ENCODE data around the gene ANXA6.

ANXA6 gene

DNA sequence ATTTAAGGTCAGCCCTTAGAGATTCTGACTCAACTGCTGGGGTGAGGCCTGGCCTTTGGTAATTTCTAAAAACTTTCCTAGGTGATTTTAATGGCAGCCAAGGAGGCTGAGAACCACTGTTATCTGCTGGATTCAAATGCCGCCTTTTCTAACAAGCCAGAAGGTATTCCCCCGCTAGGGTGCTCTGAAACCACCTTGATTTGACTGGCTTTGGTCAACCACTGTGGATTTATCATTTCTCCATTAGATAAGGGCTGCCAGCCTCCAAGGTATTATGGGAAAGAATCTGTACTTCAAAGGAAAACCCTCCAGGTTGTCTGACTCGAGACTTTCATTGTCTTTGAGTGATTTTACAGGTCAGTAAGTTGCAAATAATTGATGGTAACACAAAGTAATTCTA lies 4.3 kb downstream of the ANXA6 start:
- DNase-seq (ENCODE audit: low read depth) = no peak

DNA sequence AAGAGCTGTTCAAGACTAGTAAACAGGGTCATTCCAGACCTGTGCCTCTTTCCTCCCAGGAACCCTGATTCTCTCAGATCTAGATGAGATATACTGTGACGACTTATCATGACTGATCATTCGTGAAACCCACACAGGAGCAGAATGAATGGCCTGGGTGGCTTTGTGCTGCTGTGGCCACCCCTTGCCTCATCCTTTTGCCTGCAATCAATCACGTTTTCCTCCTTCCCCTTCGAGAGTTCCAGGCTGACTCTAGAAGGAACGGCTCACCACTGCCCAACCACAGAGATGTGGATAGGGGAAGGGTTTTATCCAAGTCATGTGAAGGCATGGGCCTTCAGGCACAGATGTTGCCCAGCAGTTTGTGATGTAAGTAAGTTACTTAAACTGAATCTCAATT lies 5.8 kb downstream of the ANXA6 start:
- DNase-seq (ENCODE audit: low read depth) = no peak

DNA sequence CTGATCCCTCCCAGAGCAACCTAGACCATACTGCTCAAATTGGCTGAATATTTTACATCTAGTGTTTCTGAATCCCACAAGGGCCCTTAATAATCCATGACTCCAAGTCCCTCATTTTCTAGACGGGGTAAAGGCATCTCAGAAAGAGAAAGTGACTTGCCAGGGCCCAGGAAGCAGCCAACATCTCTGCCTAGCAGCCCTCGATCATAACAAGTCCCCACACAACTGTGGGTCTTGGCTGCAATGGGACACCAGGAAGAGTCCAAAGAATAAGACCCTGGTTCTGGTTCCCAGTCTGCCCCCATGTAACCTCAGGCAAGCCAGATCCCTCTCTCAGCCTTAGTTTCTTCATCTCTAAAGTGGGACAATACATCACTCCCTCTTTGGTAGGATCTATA lies 6.3 kb downstream of the ANXA6 start:
- DNase-seq (ENCODE audit: low read depth) = no peak

DNA sequence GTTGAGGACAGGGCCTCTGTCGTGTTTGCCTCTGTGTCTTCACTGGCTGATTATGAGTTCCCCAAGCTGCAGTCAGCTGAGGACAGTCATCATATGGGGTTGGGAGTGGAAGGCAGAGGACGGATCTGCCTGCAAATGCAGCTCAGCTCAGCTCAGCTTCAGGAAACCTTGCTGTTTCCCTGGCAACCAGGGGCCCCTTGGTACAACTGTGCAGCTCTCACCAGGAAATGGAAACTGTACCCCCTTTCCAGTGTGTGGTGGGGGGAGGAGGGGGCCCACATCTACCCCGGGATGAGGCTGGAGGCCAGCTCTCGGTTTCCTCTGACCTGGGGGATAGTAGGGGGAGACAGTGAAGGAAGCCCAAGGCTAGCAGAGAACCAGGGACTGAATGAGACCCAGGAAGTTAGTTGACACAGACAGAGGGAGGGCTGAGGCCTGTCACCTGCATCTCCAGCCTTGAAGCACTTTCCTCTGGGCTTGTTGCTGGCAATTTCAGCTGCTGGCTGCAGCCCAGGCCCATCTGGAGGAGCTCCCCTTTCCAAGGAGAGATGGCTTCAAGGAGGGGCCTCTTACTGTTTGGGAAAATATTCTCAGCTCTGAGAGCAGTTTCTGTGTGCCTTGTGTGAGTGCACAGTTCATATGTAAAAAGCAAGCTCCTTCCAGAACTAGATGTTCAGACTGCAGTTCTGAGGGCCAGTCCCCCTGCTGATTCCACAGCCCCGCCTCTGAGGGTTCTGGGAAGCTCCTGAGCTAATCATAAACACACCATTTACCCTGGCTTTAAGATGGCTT lies 6.9 kb downstream of the ANXA6 start:
- DNase-seq (ENCODE audit: low read depth) = no peak

DNA sequence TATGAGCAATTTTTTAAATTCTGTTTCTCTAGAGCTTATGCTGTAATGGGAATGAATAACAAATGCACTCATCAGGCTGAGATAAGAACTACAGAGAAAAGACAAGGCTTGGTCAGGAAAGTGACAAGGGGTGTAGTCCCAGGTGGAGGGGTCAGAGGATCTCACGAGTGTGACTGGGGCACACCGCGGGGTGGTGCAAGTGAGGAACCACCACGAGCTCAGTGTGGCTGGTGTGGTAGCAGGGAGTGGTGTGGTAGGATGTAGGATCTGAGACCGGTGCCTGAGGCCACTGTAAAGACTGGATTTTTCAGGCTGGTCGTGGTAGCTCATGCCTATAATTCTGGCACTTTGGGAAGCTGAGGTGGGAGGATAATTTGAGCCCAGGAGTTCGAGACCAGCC lies 9.0 kb downstream of the ANXA6 start:
- no peak for DNase-seq (ENCODE audit: low read depth)

DNA sequence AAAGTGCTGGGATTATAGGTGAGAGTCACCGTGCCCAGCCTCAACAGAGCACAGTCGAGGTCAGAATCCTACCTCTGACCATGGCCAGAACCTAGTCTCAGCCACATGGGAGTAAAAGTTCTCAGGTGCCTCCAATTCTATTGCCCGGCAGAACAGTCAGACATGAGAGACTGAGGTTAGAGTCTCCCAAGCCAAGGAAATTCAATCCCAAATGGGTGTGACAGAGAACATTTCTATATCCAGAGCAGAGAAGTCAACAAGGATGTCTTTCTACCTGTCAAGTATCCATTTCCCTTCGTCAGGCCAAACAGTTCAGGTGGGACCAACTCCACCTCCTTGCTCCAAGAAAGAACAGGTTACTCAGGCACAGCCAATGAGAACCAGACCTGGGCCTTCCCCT lies 10.5 kb downstream of the ANXA6 start:
- DNase-seq (ENCODE audit: low read depth) = no peak

DNA sequence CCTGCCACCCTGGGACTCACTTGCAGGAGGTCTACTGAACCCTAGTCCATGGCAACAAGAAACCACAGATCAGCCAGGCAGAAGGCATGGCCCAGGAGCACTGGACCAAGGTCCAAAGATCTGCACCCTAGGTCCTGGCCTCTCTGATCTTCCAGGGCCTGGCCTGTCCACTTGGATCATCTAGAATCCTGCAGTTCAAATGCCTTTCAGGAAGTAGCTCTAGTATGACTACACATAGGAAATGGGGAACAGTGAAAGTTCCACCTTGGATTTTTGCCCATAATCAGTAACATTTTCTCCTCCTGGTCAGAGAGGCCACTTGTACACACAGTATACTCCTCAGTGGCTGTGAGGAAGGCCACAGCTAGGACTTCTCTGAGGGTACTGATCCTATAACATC lies 11.5 kb downstream of the ANXA6 start:
- DNase-seq (ENCODE audit: low read depth) = no peak

DNA sequence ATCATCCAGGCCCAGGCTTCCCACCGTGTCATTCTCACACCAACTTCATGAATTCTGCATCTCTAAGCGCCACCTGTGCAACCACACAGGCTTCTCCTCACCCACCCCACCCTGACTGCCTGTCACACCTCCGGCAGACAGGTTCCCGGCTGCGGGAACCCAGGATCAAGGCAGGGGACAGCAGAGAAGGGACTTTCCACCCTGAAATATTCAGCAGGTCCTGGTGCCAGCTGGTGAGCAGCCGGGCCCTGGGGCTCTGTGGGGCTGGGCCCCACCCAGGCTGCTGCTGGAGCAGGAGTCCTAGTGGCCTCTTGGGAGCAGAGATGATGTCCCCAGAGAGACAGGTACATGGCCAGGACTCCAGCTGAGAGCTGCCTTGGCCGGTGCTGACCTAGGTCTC lies 12.7 kb downstream of the ANXA6 start:
- DNase-seq (ENCODE audit: low read depth) = no peak

DNA sequence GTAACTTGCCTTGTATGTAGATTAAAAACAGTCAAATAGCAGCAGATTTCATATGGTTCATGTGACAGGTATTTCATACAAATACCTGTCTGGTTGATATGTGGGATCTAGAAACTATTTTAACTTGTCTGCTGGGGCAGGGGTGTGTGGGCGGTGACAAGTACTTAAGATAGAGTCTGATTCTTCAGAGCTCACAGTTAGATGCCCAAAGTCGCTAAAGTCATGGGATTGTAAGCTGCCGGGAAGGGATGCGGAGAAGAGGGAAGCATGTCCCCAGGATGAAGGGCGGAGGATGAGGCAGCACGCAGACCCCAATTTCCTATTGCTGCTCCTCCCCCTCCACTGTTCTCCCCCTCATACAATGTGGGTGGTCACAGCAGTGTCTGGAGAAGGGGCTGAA lies 13.3 kb downstream of the ANXA6 start:
- DNase-seq (ENCODE audit: low read depth) = no peak

DNA sequence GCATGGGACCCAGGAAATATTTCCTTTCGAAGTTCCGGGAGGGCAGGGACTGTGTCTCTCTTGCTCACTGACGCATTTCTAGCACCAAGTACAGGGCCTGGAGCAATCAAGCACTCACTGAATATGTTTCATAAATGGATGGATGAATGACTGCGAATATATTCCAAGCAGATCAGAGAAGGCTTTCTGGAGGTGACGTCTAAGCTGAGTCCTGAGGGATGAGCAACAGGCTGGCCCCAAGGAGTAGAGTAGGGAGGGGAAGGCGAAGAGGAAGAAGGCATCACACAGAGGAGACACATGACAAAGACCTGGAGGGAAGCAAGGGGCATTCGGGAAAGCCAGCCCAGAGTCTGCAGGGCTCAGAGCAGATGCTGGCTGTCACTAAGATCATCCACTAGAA lies 13.9 kb downstream of the ANXA6 start:
- DNase-seq (ENCODE audit: low read depth) = no peak

DNA sequence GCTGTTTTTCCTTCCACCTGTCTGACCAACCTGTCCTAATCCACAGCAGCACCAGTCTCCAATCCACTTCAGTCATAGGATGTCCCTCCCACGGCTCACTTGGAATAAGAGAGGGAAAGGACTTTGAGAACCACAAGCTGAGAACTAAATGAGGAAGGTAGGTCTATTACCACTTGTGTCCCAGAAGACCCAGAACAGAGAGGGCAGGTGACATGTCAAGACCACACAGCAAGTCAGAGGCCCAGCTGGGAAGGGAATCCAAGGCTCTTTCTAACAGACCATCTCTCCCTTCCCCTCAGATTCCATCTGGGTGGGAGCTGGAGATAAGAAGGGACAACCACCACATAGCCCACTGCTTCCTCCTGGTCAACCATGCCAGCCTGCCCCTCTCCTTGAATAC lies 14.6 kb downstream of the ANXA6 start:
- no peak for DNase-seq (ENCODE audit: low read depth)

DNA sequence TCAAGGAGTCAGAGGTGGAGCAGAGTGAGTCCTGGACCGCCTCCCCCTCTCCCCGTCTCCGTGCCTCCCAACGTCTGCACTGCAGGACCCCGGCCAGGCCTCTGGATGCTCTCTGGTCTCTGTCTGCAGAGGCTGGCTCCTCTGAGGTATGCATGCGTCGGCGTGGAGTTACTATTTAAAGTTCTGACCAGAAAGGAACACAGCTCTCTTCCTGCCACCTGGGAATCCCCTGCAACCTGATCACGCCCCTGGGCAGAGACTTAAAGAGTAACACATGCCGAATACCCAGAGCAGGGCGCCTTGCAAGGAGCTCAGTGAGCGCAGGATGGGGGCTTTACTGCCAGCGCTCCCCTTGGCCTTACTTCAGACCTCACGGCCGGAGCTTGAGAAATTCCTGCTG lies 16.0 kb downstream of the ANXA6 start:
- no peak for DNase-seq (ENCODE audit: low read depth)

DNA sequence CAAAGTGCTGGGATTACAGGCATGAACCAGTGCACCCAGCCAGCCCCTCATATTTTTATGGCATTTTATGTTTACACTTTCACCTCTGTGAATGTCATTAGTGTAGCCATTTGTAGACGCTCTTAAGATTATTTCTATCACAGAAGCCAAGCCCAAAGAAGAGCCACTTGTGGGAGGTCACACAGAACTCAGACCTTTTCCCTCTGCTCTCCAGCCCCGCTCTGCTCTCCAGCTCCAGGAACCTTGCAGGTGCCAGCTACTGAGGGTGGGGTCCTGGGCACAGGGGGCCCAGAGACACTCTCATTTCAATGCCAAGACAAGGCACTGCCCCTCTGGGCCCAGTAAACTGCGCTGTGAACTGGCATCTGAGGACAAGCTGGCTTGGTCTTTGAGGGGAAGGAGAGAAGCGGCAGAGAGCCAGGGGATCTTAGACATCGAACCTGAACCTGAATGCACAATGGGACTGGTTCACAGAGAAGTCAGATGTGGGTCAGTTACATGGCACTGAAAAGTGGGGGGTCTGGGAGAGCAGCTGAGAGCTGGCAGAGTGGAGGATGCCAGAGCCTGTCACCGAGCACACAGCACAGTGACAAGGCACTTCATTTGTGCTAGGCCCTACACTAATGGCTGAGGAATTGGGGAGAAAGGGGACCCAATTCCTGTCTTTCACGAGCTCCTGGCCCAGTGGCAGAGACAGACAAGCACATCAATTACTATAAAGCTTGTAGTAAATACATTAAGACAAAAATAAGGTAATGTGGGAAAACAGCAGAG lies 16.7 kb downstream of the ANXA6 start:
- no peak for DNase-seq (ENCODE audit: low read depth)

DNA sequence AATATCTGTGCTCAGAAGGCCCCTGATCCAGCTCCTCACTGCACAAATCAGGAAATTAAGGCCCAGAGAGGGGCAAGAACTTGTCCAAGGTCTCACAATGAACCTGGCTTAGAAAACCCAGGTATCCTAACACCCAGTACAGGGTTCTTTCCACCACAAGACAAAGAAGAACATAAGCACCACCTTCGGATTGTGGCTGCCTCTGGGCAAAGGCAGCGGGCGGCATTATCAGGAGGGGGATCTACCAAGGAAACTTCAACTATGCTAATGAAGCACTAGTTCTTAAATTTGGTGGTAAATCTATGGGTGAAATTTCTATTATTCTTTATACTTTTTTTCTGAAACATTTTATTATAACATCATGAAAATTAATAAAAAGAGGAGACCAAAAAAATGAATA lies 17.9 kb downstream of the ANXA6 start:
- no peak for DNase-seq (ENCODE audit: low read depth)

DNA sequence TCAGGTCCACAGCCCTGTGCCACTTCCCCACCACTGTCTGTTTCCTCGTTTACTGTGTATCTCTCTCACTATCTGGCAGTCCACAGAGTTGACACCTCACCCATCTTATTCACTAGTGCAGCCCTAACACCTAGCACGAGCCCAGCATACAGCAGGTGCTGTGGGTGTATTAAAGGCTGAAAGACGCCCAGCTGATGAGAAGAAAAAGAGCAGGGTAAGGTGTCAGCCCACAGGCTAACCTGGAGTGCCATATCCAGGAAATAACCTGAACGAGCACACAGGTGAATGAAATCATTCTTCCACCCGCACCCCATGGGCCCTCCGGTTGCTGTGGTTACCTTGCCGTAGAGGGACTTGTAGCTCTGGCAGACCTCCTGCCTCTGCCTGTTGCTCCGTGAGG lies 18.6 kb downstream of the ANXA6 start:
- no peak for DNase-seq (ENCODE audit: low read depth)

DNA sequence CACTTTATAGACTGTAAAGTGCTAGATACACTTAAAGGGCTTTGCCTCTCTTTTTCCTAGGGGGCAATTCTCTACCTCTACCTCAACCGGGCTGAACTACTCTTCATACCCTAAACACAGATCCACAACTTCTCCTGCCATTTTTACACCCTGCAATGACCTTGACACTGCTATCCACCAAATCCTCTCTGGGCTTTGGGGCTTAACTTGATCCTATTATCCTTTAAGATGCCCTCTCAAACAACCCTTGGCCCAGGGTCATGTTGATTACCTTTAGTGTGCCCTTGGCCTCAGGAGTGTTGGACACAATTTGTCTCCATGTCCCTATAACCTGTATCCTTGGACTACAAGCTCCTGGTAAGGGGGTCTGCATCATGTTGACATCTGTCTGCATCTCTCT lies 19.5 kb downstream of the ANXA6 start:
- DNase-seq (ENCODE audit: low read depth) = no peak

DNA sequence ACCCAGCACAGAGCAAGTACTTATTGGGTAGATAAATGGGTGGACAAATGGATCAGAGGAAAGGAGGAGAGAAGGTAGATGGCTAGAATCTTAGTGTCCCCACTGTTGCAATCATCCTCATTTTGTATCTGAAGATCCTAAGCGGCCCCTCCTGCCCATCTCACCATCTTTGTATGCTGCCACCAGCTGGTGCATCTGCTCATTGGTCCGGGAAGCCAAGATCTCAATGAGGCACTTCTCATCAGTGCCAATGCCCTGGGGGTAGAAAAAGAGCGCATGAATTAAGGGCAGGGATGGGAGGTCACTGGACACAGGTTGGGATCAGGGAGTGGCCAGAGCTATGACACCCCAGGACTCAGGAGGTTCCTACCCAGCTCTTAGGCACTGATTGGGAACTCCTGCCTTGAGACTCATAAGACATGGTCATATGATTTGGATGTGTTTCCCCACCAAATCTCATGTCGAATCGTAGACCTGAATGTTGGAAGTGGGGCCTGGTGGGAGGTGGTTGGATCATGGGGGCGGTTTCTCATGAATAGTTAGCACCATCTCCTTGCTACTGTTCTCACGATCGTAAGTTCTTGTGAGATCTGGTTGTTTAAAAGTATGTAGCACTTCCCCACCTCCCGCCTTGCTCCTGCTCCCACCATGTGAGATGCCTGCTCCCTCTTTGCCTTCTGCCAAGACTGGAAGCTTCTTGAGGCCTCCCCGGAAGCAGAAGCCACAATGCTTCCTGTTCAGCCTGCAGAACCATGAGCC lies 20.3 kb downstream of the ANXA6 start:
- no peak for DNase-seq (ENCODE audit: low read depth)

DNA sequence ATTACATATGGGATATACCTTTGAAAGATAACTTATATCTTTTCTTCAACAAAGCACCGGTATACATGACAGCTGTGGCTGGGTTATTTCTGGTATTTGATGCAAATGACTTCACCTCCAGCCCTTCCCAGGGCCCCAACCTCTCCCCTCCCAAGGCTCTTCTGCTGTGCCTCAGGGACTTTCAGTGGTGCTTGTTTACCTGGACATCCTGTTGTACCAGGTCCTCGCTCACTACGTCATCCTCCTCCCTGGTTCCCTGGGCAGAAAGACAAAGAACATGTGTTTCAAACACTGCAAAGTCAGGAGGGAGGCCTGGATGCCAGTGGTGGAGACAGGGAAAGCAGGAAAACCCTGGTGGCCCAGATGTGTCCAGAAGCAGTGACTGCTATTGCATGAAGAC lies 23.4 kb downstream of the ANXA6 start:
- no peak for DNase-seq (ENCODE audit: low read depth)

DNA sequence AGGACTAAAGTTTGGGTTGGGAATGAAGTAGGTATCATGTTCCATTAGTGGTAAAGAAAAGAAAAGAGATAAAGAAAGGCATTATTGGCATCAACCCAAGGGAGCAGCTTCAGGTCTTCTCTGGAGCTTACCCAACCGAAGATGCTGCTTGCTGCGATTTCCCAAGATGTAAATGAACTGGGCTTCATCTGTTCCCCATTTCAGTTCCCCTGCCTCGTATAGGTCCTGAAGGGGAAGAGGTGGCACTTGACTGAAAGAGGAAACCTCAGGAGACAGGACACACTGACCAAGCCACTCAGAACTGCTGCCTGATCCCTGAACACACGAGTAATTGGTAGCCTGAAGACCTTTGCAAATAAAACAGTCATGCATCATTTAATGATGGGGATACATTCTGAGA lies 24.6 kb downstream of the ANXA6 start:
- DNase-seq (ENCODE audit: low read depth) = no peak

DNA sequence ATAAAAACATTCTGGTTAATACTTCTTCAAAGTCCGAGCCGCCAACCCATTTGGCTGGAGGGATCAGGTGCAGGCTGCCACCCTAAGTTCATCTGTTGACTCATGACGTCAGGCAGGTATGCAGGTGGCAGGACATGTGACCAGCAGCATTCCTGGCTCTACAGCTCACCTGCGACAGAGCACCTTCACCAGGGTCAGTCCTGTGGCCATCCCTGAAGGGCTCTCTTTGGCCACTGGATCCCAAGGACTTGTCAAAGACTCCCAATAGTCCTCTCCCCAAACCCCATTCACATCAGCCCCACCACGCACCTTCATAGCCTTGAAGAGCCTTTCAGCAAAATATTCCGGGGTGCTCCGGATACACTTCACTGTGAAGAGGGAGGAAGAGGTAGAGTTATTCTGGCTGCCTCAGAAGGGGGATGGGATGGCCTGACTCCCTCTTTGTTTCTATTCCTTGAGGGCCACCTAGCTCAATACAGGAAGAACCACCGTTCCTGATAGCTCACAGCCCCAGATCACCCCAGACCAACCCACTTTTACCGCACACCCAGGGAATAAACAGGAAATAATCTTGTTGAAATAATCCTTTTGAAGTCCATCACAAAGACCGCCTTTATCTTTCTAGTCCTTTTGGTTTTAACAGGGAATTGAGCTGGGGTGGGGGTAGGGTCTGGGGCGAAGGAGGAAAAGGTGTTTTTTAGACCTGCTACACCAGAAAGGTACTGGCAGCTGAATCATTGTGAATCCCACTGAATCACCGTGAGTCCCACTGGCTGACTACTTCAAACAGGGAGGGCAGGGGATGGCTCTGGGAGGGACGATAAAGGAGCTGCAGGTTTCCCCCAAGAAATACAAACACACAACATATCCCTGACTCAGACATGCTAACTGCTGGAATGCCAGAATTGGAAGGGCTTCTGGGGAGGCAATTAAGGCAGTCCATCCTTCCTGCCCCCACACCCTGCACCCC lies 26.4 kb downstream of the ANXA6 start:
- DNase-seq (ENCODE audit: low read depth) = no peak

DNA sequence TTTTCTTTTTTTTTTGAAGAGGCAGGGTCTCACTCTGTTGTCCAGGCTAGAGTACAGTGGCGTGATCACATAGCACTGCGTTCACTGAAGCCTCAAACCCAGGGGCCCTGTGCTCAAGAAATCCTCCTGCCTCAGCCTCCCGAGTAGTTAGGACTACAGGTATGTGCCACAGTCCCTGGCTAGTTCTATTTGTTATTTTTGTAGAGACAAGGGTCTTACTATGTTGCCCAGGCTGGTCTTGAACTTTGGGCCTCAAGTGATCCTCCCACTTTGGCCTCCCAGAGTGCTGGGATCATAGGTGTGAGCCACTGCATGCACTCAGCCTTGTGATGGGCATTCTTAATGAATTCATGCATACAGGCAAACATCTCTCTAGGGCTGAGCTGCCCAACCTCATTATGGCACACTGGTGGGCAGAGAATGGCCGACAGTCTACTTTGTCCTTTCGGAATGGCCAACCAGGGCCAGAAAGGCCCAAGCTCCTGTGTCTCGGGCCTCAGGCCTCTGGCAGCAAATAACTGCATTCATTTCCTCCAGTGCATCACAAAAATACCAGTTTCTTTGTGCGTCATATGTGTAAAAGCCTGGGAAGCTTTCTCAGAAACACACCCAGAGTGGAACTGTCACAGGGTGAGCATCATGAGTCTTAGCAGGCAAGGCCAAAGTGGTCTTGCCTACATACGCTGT lies 27.2 kb downstream of the ANXA6 start:
- DNase-seq (ENCODE audit: low read depth) = no peak
